ENCODE measurements around the gene KCNN3. TPM values are rescaled to one million over a fixed set of nuclear protein-coding genes. Genes with fewer than 3 reads are reported as not detected.

KCNN3 gene
- total RNA-seq, 4 donors from 2014 or later: 0.30 to 0.72 (median 0.37) TPM

GRCh38 chr1:154741741-154742495 is 128.2 kb downstream of the KCNN3 start:
- DNase-seq (ENCODE audit: low spot score in 2 of 2): no peak
- H3K27ac ChIP-seq: no peak overlapping the region
- no peak for TF ChIP-seq CTCF (IDR thresholded peaks at IDR 0.05)
- TF ChIP-seq POLR2A (IDR thresholded peaks at IDR 0.05): no peak
- no peak for TF ChIP-seq EP300 (IDR thresholded peaks at IDR 0.05)
- no peak for TF ChIP-seq POLR2AphosphoS5 (IDR thresholded peaks at IDR 0.05)
- H3K27me3 ChIP-seq: peaks cover 8% of the 10 kb centered on the region
- H3K4me1 ChIP-seq: no peaks in the 10 kb centered on the region
- no peaks in the 10 kb centered on the region for H3K9me3 ChIP-seq
- WGBS: 72% methylated on average over 15 of the region's 15 CpGs
- no peaks in the 10 kb centered on the region for H3K36me3 ChIP-seq
- H3K4me3 ChIP-seq: no peak overlapping the region

GRCh38 chr1:154741327-154741726 is 128.8 kb downstream of the KCNN3 start:
- no peaks in the 10 kb centered on the region for H3K4me1 ChIP-seq
- H3K9me3 ChIP-seq: no peaks in the 10 kb centered on the region
- no peak overlapping the region for H3K4me3 ChIP-seq
- no peaks in the 10 kb centered on the region for H3K36me3 ChIP-seq
- H3K27me3 ChIP-seq: peaks cover 7% of the 10 kb centered on the region
- no peak for TF ChIP-seq CTCF (IDR thresholded peaks at IDR 0.05)
- TF ChIP-seq POLR2AphosphoS5 (IDR thresholded peaks at IDR 0.05): no peak
- no peak for TF ChIP-seq EP300 (IDR thresholded peaks at IDR 0.05)
- TF ChIP-seq POLR2A (IDR thresholded peaks at IDR 0.05): no peak
- no peak for DNase-seq (ENCODE audit: low spot score in 2 of 2)
- no peak overlapping the region for H3K27ac ChIP-seq

- H3K27me3 ChIP-seq: peaks cover 4% of the 10 kb centered on the region
- H3K27ac ChIP-seq: no peak overlapping the region
- TF ChIP-seq POLR2AphosphoS5 (IDR thresholded peaks at IDR 0.05): no peak
- no peak for TF ChIP-seq POLR2A (IDR thresholded peaks at IDR 0.05)
- TF ChIP-seq EP300 (IDR thresholded peaks at IDR 0.05): no peak
- TF ChIP-seq CTCF (IDR thresholded peaks at IDR 0.05): no peak
- DNase-seq (ENCODE audit: low spot score in 2 of 2): no peak
- H3K4me1 ChIP-seq: no peaks in the 10 kb centered on the region
- no peaks in the 10 kb centered on the region for H3K36me3 ChIP-seq
- no peak overlapping the region for H3K4me3 ChIP-seq
- 79% methylated on average over 2 of the region's 2 CpGs for WGBS
- no peaks in the 10 kb centered on the region for H3K9me3 ChIP-seq
These were observed 130.4 kb downstream of the KCNN3 start for GRCh38 chr1:154739654-154740053.

GRCh38 chr1:154736841-154737240 is 133.2 kb downstream of the KCNN3 start:
- H3K4me3 ChIP-seq: no peak overlapping the region
- no peaks in the 10 kb centered on the region for H3K36me3 ChIP-seq
- WGBS: 69% methylated on average over 6 of the region's 6 CpGs

More at GRCh38 chr1:154736841-154737240, 133.2 kb downstream of the KCNN3 start:
- H3K9me3 ChIP-seq: no peaks in the 10 kb centered on the region
- TF ChIP-seq POLR2AphosphoS5 (IDR thresholded peaks at IDR 0.05): no peak
- TF ChIP-seq EP300 (IDR thresholded peaks at IDR 0.05): no peak
- no peak for TF ChIP-seq CTCF (IDR thresholded peaks at IDR 0.05)
- no peak for TF ChIP-seq POLR2A (IDR thresholded peaks at IDR 0.05)
- H3K4me1 ChIP-seq: no peaks in the 10 kb centered on the region
- H3K27ac ChIP-seq: no peak overlapping the region
- peaks cover 9% of the 10 kb centered on the region for H3K27me3 ChIP-seq
- DNase-seq (ENCODE audit: low spot score in 2 of 2): no peak
